ENCODE results near the gene CFB.
"Not testable (repeated sequence)": the region's sequence is repeated elsewhere in the genome, so short reads cannot be mapped to it uniquely, and the experiment has no call there.

The CFB gene

GRCh38 chr6:31978831-31979230, 32.9 kb downstream of the CFB start:
- no peak for DNase-seq (ENCODE audit: low read depth)
- TF ChIP-seq CTCF (conservative IDR thresholded peaks at IDR 0.05; ENCODE audit: control insufficient read depth, insufficient read depth, low read depth, low read length): no peak
- H3K4me3 ChIP-seq (ENCODE audit: control insufficient read depth, low read depth, low read length): no peak overlapping the region

- TF ChIP-seq CTCF (conservative IDR thresholded peaks at IDR 0.05; ENCODE audit: control insufficient read depth, insufficient read depth, low read depth, low read length): no peak
- no peak for DNase-seq (ENCODE audit: low read depth)
- H3K4me3 ChIP-seq (ENCODE audit: control insufficient read depth, low read depth, low read length): no peak overlapping the region
These were observed 33.5 kb downstream of the CFB start for GRCh38 chr6:31979238-31979898.

GRCh38 chr6:31980195-31980876, 34.4 kb downstream of the CFB start:
- not testable (repeated sequence) for H3K4me3 ChIP-seq (ENCODE audit: control insufficient read depth, low read depth, low read length); DNase-seq (ENCODE audit: low read depth)

- not testable (repeated sequence) for H3K4me3 ChIP-seq (ENCODE audit: control insufficient read depth, low read depth, low read length); DNase-seq (ENCODE audit: low read depth)
These were observed 35.1 kb downstream of the CFB start for GRCh38 chr6:31980998-31981397.

- H3K4me3 ChIP-seq (ENCODE audit: control insufficient read depth, low read depth, low read length); DNase-seq (ENCODE audit: low read depth): not testable (repeated sequence)
These were observed 35.8 kb downstream of the CFB start, which contains the start of gene C4A for GRCh38 chr6:31981744-31982143. C4A (plus strand) TSS chr6:31982057; CDS start chr6:31982108, 51 bp downstream.

GRCh38 chr6:31989363-31989762, 43.5 kb downstream of the CFB start:
- not testable (repeated sequence) for DNase-seq (ENCODE audit: low read depth); H3K4me3 ChIP-seq (ENCODE audit: control insufficient read depth, low read depth, low read length)

- not testable (repeated sequence) for H3K4me3 ChIP-seq (ENCODE audit: control insufficient read depth, low read depth, low read length); DNase-seq (ENCODE audit: low read depth)
These were observed 48.5 kb downstream of the CFB start for GRCh38 chr6:31994421-31994820.

GRCh38 chr6:31996385-31996784, 50.5 kb downstream of the CFB start:
- not testable (repeated sequence) for H3K4me3 ChIP-seq (ENCODE audit: control insufficient read depth, low read depth, low read length); DNase-seq (ENCODE audit: low read depth)
